Ureter (tissue), 1 donor: Measurements from ENCODE around the gene CACNA1C. TPM values are rescaled to one million over a fixed set of nuclear protein-coding genes. Genes with fewer than 3 reads are reported as not detected.

Source experiments
- DNase-seq: peaks from one replicate; pipeline ENCODE4 v3.0.0-alpha.2; 2020; ENCODE audit warnings: low spot score
- total RNA-seq: library from RNA; stranded (reverse); gene quantifications from one replicate; pipeline ENCODE4 v1.2.4, GENCODE V29; 2023
- donor health status: DM: yes; HTN: yes; CAD: no.

CACNA1C gene
- total RNA-seq, 1 donor from 2014 or later = 30.1 TPM

DNA sequence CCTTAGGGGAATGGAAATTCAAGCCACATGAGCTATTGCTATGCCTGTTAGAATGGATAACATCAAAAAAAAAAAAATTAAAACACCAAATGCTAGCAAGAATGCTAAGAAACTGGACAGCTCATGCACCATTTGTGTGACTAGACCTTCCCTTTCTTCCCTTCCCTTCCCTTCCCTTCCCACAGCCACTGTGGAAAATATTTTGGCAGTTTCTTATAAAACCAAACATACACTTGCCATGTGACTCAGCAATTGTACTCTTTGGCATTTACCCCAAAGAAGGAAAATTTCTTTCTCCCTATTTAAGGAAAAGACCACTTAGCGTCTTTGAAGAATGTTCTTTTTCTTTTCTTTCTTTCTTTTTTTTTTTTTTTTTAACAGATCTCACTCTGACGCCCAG, 692.9 kb downstream of the CACNA1C start:
- no peak for DNase-seq

Other genes starting within 250 kb of the CACNA1C start
- gene LRTM2, start 232.4 kb upstream of the CACNA1C start, total RNA-seq = not detected
- 3.4 TPM for gene CACNA2D4, start 134.3 kb upstream of the CACNA1C start, total RNA-seq
- 24.3 TPM for gene DCP1B, start 48.5 kb upstream of the CACNA1C start, total RNA-seq